Naive B cell (primary cell): ENCODE measurements around the gene DMAC2L. TPM values are rescaled to one million over a fixed set of nuclear protein-coding genes. Genes with fewer than 3 reads are reported as not detected.

Experiments used
- ATAC-seq, 2 donors: fragments of 150-1000 bp; cut with Tn5 transposase; 2 replicates each; pipeline ENCODE4 v1.10.0; 2021; ENCODE audit warnings: low read depth in 2 of 2, mild to moderate bottlenecking in 2 of 2, moderate library complexity in 2 of 2
- DNase-seq: peaks from one replicate; pipeline ENCODE4 v3.0.0; 2022
- H3K27ac Mint-ChIP-seq, 6 donors: one replicate each; pipeline ENCODE4 v1.8.0; 2020 to 2022; ENCODE audit warnings: mild to moderate bottlenecking in 6 of 6, mixed read lengths in 6 of 6, moderate library complexity in 5 of 6, inconsistent platforms in 2 of 6
- H3K27me3 Mint-ChIP-seq, 3 donors: one replicate each; pipeline ENCODE4 v1.8.0; 2021 to 2022; ENCODE audit warnings: mixed read lengths in 3 of 3, mild to moderate bottlenecking in 1 of 3
- H3K36me3 Mint-ChIP-seq, 2 donors: one replicate each; pipeline ENCODE4 v1.8.0; 2020 to 2022; ENCODE audit warnings: mixed read lengths in 2 of 2, inconsistent platforms in 1 of 2, mild to moderate bottlenecking in 1 of 2
- H3K4me1 Mint-ChIP-seq, 3 donors: one replicate each; pipeline ENCODE4 v1.8.0; 2020 to 2022; ENCODE audit warnings: mixed read lengths in 3 of 3, inconsistent platforms in 1 of 3, mild to moderate bottlenecking in 1 of 3, moderate library complexity in 1 of 3
- H3K4me3 Mint-ChIP-seq, 8 donors: one replicate each; pipeline ENCODE4 v1.8.0; 2020 to 2022; ENCODE audit warnings: mild to moderate bottlenecking in 8 of 8, mixed read lengths in 8 of 8, moderate library complexity in 8 of 8, inconsistent platforms in 2 of 8
- H3K9me3 Mint-ChIP-seq, 7 donors: one replicate each; pipeline ENCODE4 v1.8.0; 2020 to 2022; ENCODE audit warnings: mixed read lengths in 7 of 7, mild to moderate bottlenecking in 5 of 7, inconsistent platforms in 2 of 7, moderate library complexity in 1 of 7
- polyA plus RNA-seq, 6 donors: library from polyadenylated mRNA; unstranded; fragments of 300-500 nt; fragmentation: Illumina TruSeq; gene quantifications; one replicate each; pipeline ENCODE4 v1.2.3, GENCODE V29; 2021; ENCODE audit warnings: low read depth in 6 of 6

The DMAC2L gene
- 10 to 100 TPM; 19.4 to 32.4 (median 28.3) TPM for polyA plus RNA-seq

GRCh38 chr14:50311972-50312733 lies at the start of gene DMAC2L, which contains the start of gene L2HGDH:
DMAC2L (plus strand) TSS chr14:50312324; CDS start chr14:50321488, 9,164 bp downstream.
L2HGDH (minus strand) TSS chr14:50312229; CDS start chr14:50312150, 79 bp downstream.
- peaks cover 23 to 40% (median 28%) of the 10 kb centered on the region in 3 donors for H3K4me1 Mint-ChIP-seq
- ATAC-seq (peak; percentile 83 to 88), DNase-seq (peak; percentile 92)
- no peaks in the 10 kb centered on the region for H3K36me3 Mint-ChIP-seq
- H3K4me3 Mint-ChIP-seq = peak within 1 kb of the TSS; percentile 91 to 98 (median 96)
- H3K27ac Mint-ChIP-seq = peak within 1 kb of the TSS; percentile 94 to 99 (median 96)
- H3K9me3 Mint-ChIP-seq = no peaks in the 10 kb centered on the region
- H3K27me3 Mint-ChIP-seq = no peaks in the 10 kb centered on the region

- no peak for DNase-seq
- no peaks in the 10 kb centered on the region for H3K27me3 Mint-ChIP-seq
- no peak overlapping the region for H3K27ac Mint-ChIP-seq
- H3K4me1 Mint-ChIP-seq = peaks cover 0 to 4% (median 2%) of the 10 kb centered on the region in 3 donors
- ATAC-seq = no peak
- H3K36me3 Mint-ChIP-seq = no peaks in the 10 kb centered on the region
- H3K9me3 Mint-ChIP-seq = no peaks in the 10 kb centered on the region
- H3K4me3 Mint-ChIP-seq = no peak overlapping the region
Measured at GRCh38 chr14:50262865-50263264, 49.3 kb upstream of the DMAC2L start.

GRCh38 chr14:50263321-50263720 lies 48.8 kb upstream of the DMAC2L start:
- no peak for ATAC-seq
- Mint-ChIP-seq H3K4me1 (peaks cover 0 to 4% (median 2%) of the 10 kb centered on the region in 3 donors), H3K36me3 (no peaks in the 10 kb centered on the region), H3K4me3 (no peak overlapping the region), H3K27ac (no peak overlapping the region), H3K27me3 (no peaks in the 10 kb centered on the region), H3K9me3 (no peaks in the 10 kb centered on the region)
- DNase-seq = no peak

- Mint-ChIP-seq H3K36me3 (no peaks in the 10 kb centered on the region), H3K9me3 (no peaks in the 10 kb centered on the region), H3K4me1 (peaks cover 0 to 4% (median 2%) of the 10 kb centered on the region in 3 donors), H3K4me3 (no peak overlapping the region), H3K27me3 (no peaks in the 10 kb centered on the region), H3K27ac (no peak overlapping the region)
- DNase-seq (no peak), ATAC-seq (no peak)
Measured at GRCh38 chr14:50265029-50265428, 47.1 kb upstream of the DMAC2L start.

GRCh38 chr14:50270932-50271331 lies 41.2 kb upstream of the DMAC2L start:
- Mint-ChIP-seq H3K27ac (no peak overlapping the region), H3K4me1 (no peaks in the 10 kb centered on the region), H3K36me3 (no peaks in the 10 kb centered on the region), H3K27me3 (no peaks in the 10 kb centered on the region), H3K9me3 (no peaks in the 10 kb centered on the region), H3K4me3 (no peak overlapping the region)
- DNase-seq (no peak), ATAC-seq (no peak)

- no peak overlapping the region for H3K4me3 Mint-ChIP-seq
- no peaks in the 10 kb centered on the region for H3K4me1 Mint-ChIP-seq
- no peaks in the 10 kb centered on the region for H3K36me3 Mint-ChIP-seq
- no peaks in the 10 kb centered on the region for H3K27me3 Mint-ChIP-seq
- DNase-seq = no peak
- H3K27ac Mint-ChIP-seq = peak overlapping the region in 1 of 6 donors; percentile 57
- no peak for ATAC-seq
- H3K9me3 Mint-ChIP-seq = no peaks in the 10 kb centered on the region
Measured at GRCh38 chr14:50272498-50272897, 39.6 kb upstream of the DMAC2L start.

- H3K4me3 Mint-ChIP-seq = no peak overlapping the region
- ATAC-seq (no peak), DNase-seq (no peak)
- no peaks in the 10 kb centered on the region for H3K36me3 Mint-ChIP-seq
- H3K27me3 Mint-ChIP-seq = no peaks in the 10 kb centered on the region
- H3K4me1 Mint-ChIP-seq = no peaks in the 10 kb centered on the region
- no peaks in the 10 kb centered on the region for H3K9me3 Mint-ChIP-seq
- no peak overlapping the region for H3K27ac Mint-ChIP-seq
Measured at GRCh38 chr14:50285861-50286260, 26.3 kb upstream of the DMAC2L start.

- Mint-ChIP-seq H3K27ac (no peak overlapping the region), H3K4me1 (no peaks in the 10 kb centered on the region), H3K36me3 (no peaks in the 10 kb centered on the region)
Measured at GRCh38 chr14:50288146-50288545, 24.0 kb upstream of the DMAC2L start.

GRCh38 chr14:50290306-50290705 lies 21.8 kb upstream of the DMAC2L start:
- ATAC-seq (no peak), DNase-seq (no peak)
- Mint-ChIP-seq H3K4me1 (no peaks in the 10 kb centered on the region), H3K9me3 (peaks cover 0 to 2% (median 0%) of the 10 kb centered on the region in 7 donors), H3K36me3 (no peaks in the 10 kb centered on the region), H3K4me3 (no peak overlapping the region), H3K27ac (no peak overlapping the region), H3K27me3 (no peaks in the 10 kb centered on the region)

More at GRCh38 chr14:50288146-50288545, 24.0 kb upstream of the DMAC2L start:
- H3K9me3 Mint-ChIP-seq = peaks cover 0 to 2% (median 0%) of the 10 kb centered on the region in 7 donors
- H3K27me3 Mint-ChIP-seq = no peaks in the 10 kb centered on the region
- ATAC-seq (no peak), DNase-seq (no peak)
- no peak overlapping the region for H3K4me3 Mint-ChIP-seq

GRCh38 chr14:50299585-50299984 lies 12.5 kb upstream of the DMAC2L start:
- H3K36me3 Mint-ChIP-seq = peaks cover 0 to 9% of the 10 kb centered on the region in 2 donors
- no peaks in the 10 kb centered on the region for H3K27me3 Mint-ChIP-seq
- no peak overlapping the region for H3K4me3 Mint-ChIP-seq
- H3K27ac Mint-ChIP-seq = peak overlapping the region in 1 of 6 donors; percentile 81
- H3K9me3 Mint-ChIP-seq = no peaks in the 10 kb centered on the region
- ATAC-seq (no peak), DNase-seq (no peak)
- H3K4me1 Mint-ChIP-seq = peaks cover 0 to 5% (median 3%) of the 10 kb centered on the region in 3 donors

- no peaks in the 10 kb centered on the region for H3K9me3 Mint-ChIP-seq
- H3K27me3 Mint-ChIP-seq = no peaks in the 10 kb centered on the region
- ATAC-seq (no peak), DNase-seq (no peak)
- peaks cover 0 to 9% of the 10 kb centered on the region in 2 donors for H3K36me3 Mint-ChIP-seq
- H3K4me1 Mint-ChIP-seq = peaks cover 0 to 5% (median 3%) of the 10 kb centered on the region in 3 donors
- H3K27ac Mint-ChIP-seq = no peak overlapping the region
- no peak overlapping the region for H3K4me3 Mint-ChIP-seq
Measured at GRCh38 chr14:50301914-50302313, 10.2 kb upstream of the DMAC2L start.

GRCh38 chr14:50303744-50304471 lies 8.2 kb upstream of the DMAC2L start:
- DNase-seq (no peak), ATAC-seq (no peak)
- no peak overlapping the region for H3K27ac Mint-ChIP-seq
- no peak overlapping the region for H3K4me3 Mint-ChIP-seq
- H3K9me3 Mint-ChIP-seq = no peaks in the 10 kb centered on the region
- H3K4me1 Mint-ChIP-seq = no peaks in the 10 kb centered on the region
- peaks cover 0 to 9% of the 10 kb centered on the region in 2 donors for H3K36me3 Mint-ChIP-seq
- no peaks in the 10 kb centered on the region for H3K27me3 Mint-ChIP-seq

- Mint-ChIP-seq H3K36me3 (no peaks in the 10 kb centered on the region), H3K4me3 (peak overlapping the region in 1 of 8 donors; percentile 15), H3K27ac (no peak overlapping the region), H3K9me3 (no peaks in the 10 kb centered on the region), H3K4me1 (peaks cover 9 to 15% (median 14%) of the 10 kb centered on the region in 3 donors), H3K27me3 (no peaks in the 10 kb centered on the region)
- DNase-seq = no peak
- ATAC-seq = no peak
Measured at GRCh38 chr14:50308363-50308915, 3.7 kb upstream of the DMAC2L start.
